HG02759 (cell line): ENCODE results near the gene LUM.

Experiments
- ATAC-seq: cut with Tn5 transposase; IDR thresholded peaks from one replicate; pipeline ENCODE4 v1.9.1; 2021; ENCODE audit warnings: mild to moderate bottlenecking, moderate library complexity; ENCODE audit not compliant: unreplicated experiment

The LUM gene

GRCh38 chr12:91111366-91112325 is at the start of gene LUM:
Gene LUM, minus strand, starts transcription at chr12:91111494. Its CDS starts 2,515 bp downstream, at chr12:91108979.
- ATAC-seq, result no peak

GRCh38 chr12:91161009-91161408 is 49.7 kb upstream of the LUM start:
- ATAC-seq, result no peak

- ATAC-seq, result no peak
These were observed 44.7 kb upstream of the LUM start for GRCh38 chr12:91155990-91156389.

GRCh38 chr12:91154131-91154530 is 42.8 kb upstream of the LUM start:
- no peak for ATAC-seq

- ATAC-seq, result no peak
These were observed 32.8 kb upstream of the LUM start for GRCh38 chr12:91144053-91144452.

- no peak for ATAC-seq
These were observed 31.9 kb upstream of the LUM start for GRCh38 chr12:91143206-91143605.

GRCh38 chr12:91142221-91142631 is 30.9 kb upstream of the LUM start:
- ATAC-seq, result no peak

GRCh38 chr12:91140026-91140931 is 29.0 kb upstream of the LUM start:
- ATAC-seq, result no peak

GRCh38 chr12:91139286-91139685 is 28.0 kb upstream of the LUM start:
- ATAC-seq, result no peak

- no peak for ATAC-seq
These were observed 27.1 kb upstream of the LUM start for GRCh38 chr12:91138337-91138920.

GRCh38 chr12:91133871-91134270 is 22.6 kb upstream of the LUM start:
- no peak for ATAC-seq

GRCh38 chr12:91129662-91130362 is 18.5 kb upstream of the LUM start:
- ATAC-seq, result no peak

- no peak for ATAC-seq
These were observed 16.5 kb upstream of the LUM start for GRCh38 chr12:91127751-91128150.

GRCh38 chr12:91127306-91127705 is 16.0 kb upstream of the LUM start:
- no peak for ATAC-seq

GRCh38 chr12:91126516-91126915 is 15.2 kb upstream of the LUM start:
- ATAC-seq, result no peak

GRCh38 chr12:91123236-91123916 is 12.1 kb upstream of the LUM start:
- ATAC-seq, result no peak

GRCh38 chr12:91120781-91121180 is 9.5 kb upstream of the LUM start:
- ATAC-seq, result no peak

GRCh38 chr12:91119089-91119488 is 7.8 kb upstream of the LUM start:
- ATAC-seq, result no peak

GRCh38 chr12:91113621-91114020 is 2.3 kb upstream of the LUM start:
- no peak for ATAC-seq

GRCh38 chr12:91110311-91110924 is 876 bp downstream of the LUM start:
- ATAC-seq, result no peak
